Measurements from ENCODE around the gene GALNT7.

The GALNT7 gene

GRCh38 chr4:173139561-173139960 lies 29.1 kb upstream of the GALNT7 start:
- Histone ChIP-seq H3K36me3 (replicated peaks) (no peaks in the 10 kb centered on the region), H3K27me3 (replicated peaks) (no peaks in the 10 kb centered on the region), H3K27ac (no peak overlapping the region), H3K4me3 (ENCODE audit: low read depth, low read length) (no peak overlapping the region)
- TF ChIP-seq, protein P1, sequence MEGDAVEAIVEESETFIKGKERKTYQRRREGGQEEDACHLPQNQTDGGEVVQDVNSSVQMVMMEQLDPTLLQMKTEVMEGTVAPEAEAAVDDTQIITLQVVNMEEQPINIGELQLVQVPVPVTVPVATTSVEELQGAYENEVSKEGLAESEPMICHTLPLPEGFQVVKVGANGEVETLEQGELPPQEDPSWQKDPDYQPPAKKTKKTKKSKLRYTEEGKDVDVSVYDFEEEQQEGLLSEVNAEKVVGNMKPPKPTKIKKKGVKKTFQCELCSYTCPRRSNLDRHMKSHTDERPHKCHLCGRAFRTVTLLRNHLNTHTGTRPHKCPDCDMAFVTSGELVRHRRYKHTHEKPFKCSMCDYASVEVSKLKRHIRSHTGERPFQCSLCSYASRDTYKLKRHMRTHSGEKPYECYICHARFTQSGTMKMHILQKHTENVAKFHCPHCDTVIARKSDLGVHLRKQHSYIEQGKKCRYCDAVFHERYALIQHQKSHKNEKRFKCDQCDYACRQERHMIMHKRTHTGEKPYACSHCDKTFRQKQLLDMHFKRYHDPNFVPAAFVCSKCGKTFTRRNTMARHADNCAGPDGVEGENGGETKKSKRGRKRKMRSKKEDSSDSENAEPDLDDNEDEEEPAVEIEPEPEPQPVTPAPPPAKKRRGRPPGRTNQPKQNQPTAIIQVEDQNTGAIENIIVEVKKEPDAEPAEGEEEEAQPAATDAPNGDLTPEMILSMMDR (IDR thresholded peaks at IDR 0.05; ENCODE audit: low read depth, low read length, missing control alignments): no peak
- no peak for DNase-seq
- in situ Hi-C loops (cut with HindIII; ENCODE audit: low pct_ligation_motif_present, low sequenced_read_pairs): no loop called here

- TF ChIP-seq, protein P1 (IDR thresholded peaks at IDR 0.05; ENCODE audit: low read depth, low read length, missing control alignments): no peak
Measured at GRCh38 chr4:173145131-173145530, 23.5 kb upstream of the GALNT7 start.

DNA sequence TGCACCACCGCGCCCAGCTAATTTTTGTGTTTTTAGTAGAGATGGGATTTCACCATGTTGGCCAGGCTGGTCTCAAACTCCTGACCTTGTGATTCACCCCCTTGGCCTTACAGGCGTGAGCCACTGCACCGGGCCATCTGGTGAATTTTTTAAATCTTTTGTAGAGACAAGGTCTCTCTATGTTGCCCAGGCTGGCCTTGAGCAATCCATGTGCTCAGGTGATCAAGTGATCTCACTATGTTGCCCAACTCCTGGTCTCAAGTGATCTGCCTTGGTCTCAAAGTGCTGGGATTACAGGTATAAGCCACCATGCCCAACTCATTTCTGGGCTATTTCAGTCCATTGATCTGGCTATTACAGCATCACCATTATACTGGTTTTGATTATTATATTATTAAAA lies 22.2 kb upstream of the GALNT7 start:
- no peak overlapping the region for H3K27ac ChIP-seq
- no peak overlapping the region for H3K4me3 ChIP-seq (ENCODE audit: low read depth, low read length)
- TF ChIP-seq, protein P1 (IDR thresholded peaks at IDR 0.05; ENCODE audit: low read depth, low read length, missing control alignments): no peak
- in situ Hi-C loops (cut with HindIII; ENCODE audit: low pct_ligation_motif_present, low sequenced_read_pairs): no loop called here
- no peaks in the 10 kb centered on the region for H3K27me3 ChIP-seq (replicated peaks)
- no peaks in the 10 kb centered on the region for H3K36me3 ChIP-seq (replicated peaks)
- no peak for DNase-seq

More at GRCh38 chr4:173145131-173145530, 23.5 kb upstream of the GALNT7 start:
- H3K27ac ChIP-seq: no peak overlapping the region
- H3K27me3 ChIP-seq (replicated peaks): no peaks in the 10 kb centered on the region
- in situ Hi-C loops (cut with HindIII; ENCODE audit: low pct_ligation_motif_present, low sequenced_read_pairs): no loop called here
- H3K36me3 ChIP-seq (replicated peaks): no peaks in the 10 kb centered on the region
- DNase-seq: no peak
- no peak overlapping the region for H3K4me3 ChIP-seq (ENCODE audit: low read depth, low read length)

DNA sequence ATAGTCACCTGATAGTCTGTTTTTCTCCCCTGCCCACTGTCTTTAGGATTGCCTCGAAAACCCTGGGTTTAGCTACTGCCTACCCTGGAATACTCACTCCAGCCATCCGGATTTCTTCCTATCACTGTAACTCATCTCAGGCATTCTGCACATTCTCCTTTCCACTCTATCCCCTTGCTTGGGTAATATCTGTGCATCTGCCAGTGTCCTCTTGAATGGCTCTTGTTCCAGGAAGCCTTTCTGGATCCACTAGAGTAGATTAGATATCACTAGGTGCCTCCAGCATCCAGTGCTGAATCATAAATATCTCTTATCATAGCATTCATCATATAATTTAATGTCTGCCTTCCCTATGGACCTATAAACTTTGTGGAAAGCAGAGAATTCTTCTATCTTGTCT lies 17.1 kb upstream of the GALNT7 start:
- Histone ChIP-seq H3K27ac (no peak overlapping the region), H3K27me3 (replicated peaks) (no peaks in the 10 kb centered on the region), H3K36me3 (replicated peaks) (no peaks in the 10 kb centered on the region), H3K4me3 (ENCODE audit: low read depth, low read length) (no peak overlapping the region)
- in situ Hi-C loops (cut with HindIII; ENCODE audit: low pct_ligation_motif_present, low sequenced_read_pairs): no loop called here
- TF ChIP-seq, protein P1 (IDR thresholded peaks at IDR 0.05; ENCODE audit: low read depth, low read length, missing control alignments): no peak
- DNase-seq: no peak

- in situ Hi-C loops (cut with HindIII; ENCODE audit: low pct_ligation_motif_present, low sequenced_read_pairs): no loop called here
- H3K36me3 ChIP-seq (replicated peaks): no peaks in the 10 kb centered on the region
- no peaks in the 10 kb centered on the region for H3K27me3 ChIP-seq (replicated peaks)
- no peak overlapping the region for H3K4me3 ChIP-seq (ENCODE audit: low read depth, low read length)
- no peak overlapping the region for H3K27ac ChIP-seq
- TF ChIP-seq, protein P1 (IDR thresholded peaks at IDR 0.05; ENCODE audit: low read depth, low read length, missing control alignments): no peak
- DNase-seq: no peak
Measured at GRCh38 chr4:173152104-173152503, 16.5 kb upstream of the GALNT7 start.

DNA sequence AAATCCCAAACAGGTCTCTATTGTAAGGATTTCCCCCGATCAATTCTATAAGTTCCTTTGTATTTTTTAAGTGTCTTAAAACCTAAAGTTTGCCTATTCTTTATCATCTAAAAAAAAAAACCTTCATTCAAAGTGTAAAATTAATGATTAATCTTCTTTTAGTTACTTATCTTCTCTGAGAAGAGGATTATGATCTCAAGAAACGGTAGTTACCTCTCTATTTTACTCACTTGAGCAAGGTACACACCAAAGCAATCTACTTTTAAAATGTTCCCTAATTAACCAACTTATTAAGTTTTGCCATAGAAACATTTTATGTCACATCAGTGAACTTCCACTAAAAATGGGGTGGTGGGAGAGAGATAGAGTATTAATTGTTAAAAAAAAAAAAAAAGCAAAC lies 15.2 kb upstream of the GALNT7 start:
- Histone ChIP-seq H3K27me3 (replicated peaks) (no peaks in the 10 kb centered on the region), H3K27ac (no peak overlapping the region), H3K36me3 (replicated peaks) (no peaks in the 10 kb centered on the region), H3K4me3 (ENCODE audit: low read depth, low read length) (no peak overlapping the region)
- TF ChIP-seq, protein P1 (IDR thresholded peaks at IDR 0.05; ENCODE audit: low read depth, low read length, missing control alignments): no peak
- in situ Hi-C loops (cut with HindIII; ENCODE audit: low pct_ligation_motif_present, low sequenced_read_pairs): no loop called here
- DNase-seq: no peak

Measured in brain microvascular endothelial cell (primary cell).